ENCODE measurements around the gene FHOD3. TPM values are rescaled to one million over a fixed set of nuclear protein-coding genes. Genes with fewer than 3 reads are reported as not detected.

The FHOD3 gene
- total RNA-seq, 6 experiments from 2014 or later, result 0.44 to 1.2 (median 0.62) TPM

- H3K27me3 ChIP-seq, result no peaks in the 10 kb centered on the region
- intact Hi-C loops (cut with DNase I), result loop anchor here in 1 of 2 donors (10.0 kb wide), 1 partner anchor 48 kb away; no protein-coding TSS in a partner anchor
- H3K36me3 ChIP-seq, result no peaks in the 10 kb centered on the region
- H3K9me3 ChIP-seq, result no peaks in the 10 kb centered on the region
- H3K4me1 ChIP-seq, result no peaks in the 10 kb centered on the region
- 46% methylated on average over 4 of the region's 8 CpGs for WGBS (ENCODE audit: insufficient coverage, low coverage, low lambda C conversion rate, missing lambda C conversion rate)
- no peak for ATAC-seq
- H3K4me3 ChIP-seq, result no peak overlapping the region
- DNase-seq, result no peak
- TF ChIP-seq POLR2A (IDR thresholded peaks at IDR 0.05) (no peak), CTCF (IDR thresholded peaks at IDR 0.05) (no peak)
- no peak overlapping the region for H3K27ac ChIP-seq
Observed at GRCh38 chr18:36706134-36706881, 408.8 kb downstream of the FHOD3 start.

- Histone ChIP-seq H3K9me3 (no peaks in the 10 kb centered on the region), H3K4me3 (no peak overlapping the region), H3K4me1 (no peaks in the 10 kb centered on the region), H3K27ac (no peak overlapping the region), H3K27me3 (no peaks in the 10 kb centered on the region), H3K36me3 (no peaks in the 10 kb centered on the region)
- DNase-seq (no peak), ATAC-seq (no peak)
- intact Hi-C loops (cut with DNase I), result loop anchor here in 1 of 2 donors (10.0 kb wide), 1 partner anchor 46 kb away; no protein-coding TSS in a partner anchor
- WGBS (ENCODE audit: insufficient coverage, low coverage, low lambda C conversion rate, missing lambda C conversion rate), result 46% methylated on average over 3 of the region's 4 CpGs
- no peak for TF ChIP-seq CTCF (IDR thresholded peaks at IDR 0.05)
- TF ChIP-seq POLR2A (IDR thresholded peaks at IDR 0.05), result no peak
Observed at GRCh38 chr18:36708366-36708765, 410.9 kb downstream of the FHOD3 start.

GRCh38 chr18:36709315-36709714, 411.8 kb downstream of the FHOD3 start:
- 88% methylated on average over 1 of the region's 6 CpGs for WGBS (ENCODE audit: insufficient coverage, low coverage, low lambda C conversion rate, missing lambda C conversion rate)

GRCh38 chr18:36711014-36711725, 413.7 kb downstream of the FHOD3 start:
- no peak overlapping the region for H3K4me3 ChIP-seq
- no peaks in the 10 kb centered on the region for H3K9me3 ChIP-seq
- H3K36me3 ChIP-seq, result no peaks in the 10 kb centered on the region
- no peak overlapping the region for H3K27ac ChIP-seq
- TF ChIP-seq CTCF (IDR thresholded peaks at IDR 0.05), result no peak
- TF ChIP-seq POLR2A (IDR thresholded peaks at IDR 0.05), result no peak
- DNase-seq (no peak), ATAC-seq (no peak)
- whole genome bisulfite sequencing (ENCODE audit: insufficient coverage, low coverage, low lambda C conversion rate, missing lambda C conversion rate), result 60% methylated on average over 6 of the region's 6 CpGs
- H3K4me1 ChIP-seq, result no peaks in the 10 kb centered on the region
- intact Hi-C loops (cut with DNase I), result no loop called here
- no peaks in the 10 kb centered on the region for H3K27me3 ChIP-seq

More at GRCh38 chr18:36709315-36709714, 411.8 kb downstream of the FHOD3 start:
- Histone ChIP-seq H3K9me3 (no peaks in the 10 kb centered on the region), H3K4me3 (no peak overlapping the region), H3K4me1 (no peaks in the 10 kb centered on the region), H3K27ac (no peak overlapping the region), H3K27me3 (no peaks in the 10 kb centered on the region), H3K36me3 (no peaks in the 10 kb centered on the region)
- intact Hi-C loops (cut with DNase I), result loop anchor here in 1 of 2 donors (10.0 kb wide), 1 partner anchor 45 kb away; no protein-coding TSS in a partner anchor
- ATAC-seq (no peak), DNase-seq (no peak)
- TF ChIP-seq POLR2A (IDR thresholded peaks at IDR 0.05) (no peak), CTCF (IDR thresholded peaks at IDR 0.05) (no peak)
